Mammary epithelial cell (primary cell): ENCODE data around the gene RAMAC.

Experiments
- CTCF ChIP-seq, 2 donors: IDR thresholded peaks in 1 of 2; conservative IDR thresholded peaks in 1 of 2; 2 replicates each; pipeline ENCODE4 v1.5.1; 2011 to 2012; ENCODE audit warnings: inconsistent platforms in 2 of 2, low read length in 2 of 2, mild to moderate bottlenecking in 2 of 2, control low read depth in 1 of 2, low read depth in 1 of 2; ENCODE audit not compliant: insufficient read depth in 1 of 2; ENCODE audit errors: extremely low read depth in 1 of 2
- EZH2 ChIP-seq: IDR thresholded peaks from 2 replicates; pipeline ENCODE4 v1.6.1; 2012; ENCODE audit warnings: low read length, inconsistent platforms, borderline replicate concordance

GRCh38 chr15:82964890-82965289 lies 21.1 kb upstream of the RAMAC start:
- TF ChIP-seq CTCF (conservative IDR thresholded peaks at IDR 0.05 in 1 of 2, IDR thresholded peaks at IDR 0.05 in 1 of 2; ENCODE audit: extremely low read depth in 1 of 2, insufficient read depth in 1 of 2, low read depth in 1 of 2, low read length in 2 of 2): no peak
- TF ChIP-seq EZH2: no peak
